GM23338 (cell line): Measurements from ENCODE around the gene EGF. TPM values are rescaled to one million over a fixed set of nuclear protein-coding genes. Genes with fewer than 3 reads are reported as not detected.
"Not testable (repeated sequence)": the region's sequence is repeated elsewhere in the genome, so short reads cannot be mapped to it uniquely, and the experiment has no call there.

Experiments used
- ATAC-seq: fragments of 200-7000 bp; cut with Tn5 transposase; 3 replicates; pipeline ENCODE4 v1.9.1; 2020
- DNase-seq: peaks from one replicate; pipeline ENCODE4 v3.0.0-alpha.2; 2015; ENCODE audit warnings: low spot score
- H2AFZ ChIP-seq: fragments of 200-600 bp; sonication (generic); 2 replicates; pipeline ENCODE4 v1.8.0; 2016; ENCODE audit warnings: antibody characterized with exemption, mild to moderate bottlenecking, moderate library complexity
- H3F3A ChIP-seq: fragments of 200-600 bp; sonication (generic); replicated peaks from 2 replicates; pipeline ENCODE4 v1.8.0; 2017; ENCODE audit warnings: antibody characterized with exemption, mixed run types, low read depth
- H3K27ac ChIP-seq: fragments of 200-600 bp; sonication (generic); 2 replicates; pipeline ENCODE4 v1.6.1; 2016; ENCODE audit warnings: low read depth
- H3K27me3 ChIP-seq: fragments of 200-600 bp; sonication (generic); 2 replicates; pipeline ENCODE4 v1.8.0; 2016; ENCODE audit warnings: mild to moderate bottlenecking, mixed run types, moderate library complexity; ENCODE audit not compliant: insufficient read depth
- H3K36me3 ChIP-seq: fragments of 200-600 bp; sonication (generic); 2 replicates; pipeline ENCODE4 v1.8.0; 2016; ENCODE audit warnings: mild to moderate bottlenecking; ENCODE audit not compliant: insufficient read depth
- H3K4me1 ChIP-seq: fragments of 200-600 bp; sonication (generic); 2 replicates; pipeline ENCODE4 v1.8.0; 2016; ENCODE audit warnings: mild to moderate bottlenecking, moderate library complexity; ENCODE audit not compliant: insufficient read depth
- H3K4me2 ChIP-seq: fragments of 200-600 bp; sonication (generic); 2 replicates; pipeline ENCODE4 v1.7.1; 2017; ENCODE audit warnings: mixed run types
- H3K4me3 ChIP-seq: fragments of 200-600 bp; sonication (generic); 2 replicates; pipeline ENCODE4 v1.6.1; 2016; ENCODE audit warnings: mixed run types
- H3K79me2 ChIP-seq: fragments of 200-600 bp; sonication (generic); replicated peaks from 2 replicates; pipeline ENCODE4 v1.8.0; 2017; ENCODE audit warnings: mild to moderate bottlenecking; ENCODE audit not compliant: insufficient read depth
- H3K9me2 ChIP-seq: fragments of 200-600 bp; sonication (generic); 2 replicates; pipeline ENCODE4 v1.8.0; 2017; ENCODE audit not compliant: insufficient read depth
- H4K20me1 ChIP-seq: fragments of 200-600 bp; sonication (generic); replicated peaks from 2 replicates; pipeline ENCODE4 v1.8.0; 2017; ENCODE audit warnings: mild to moderate bottlenecking; ENCODE audit not compliant: insufficient read depth
- H3K27ac Mint-ChIP-seq: 2 replicates; pipeline ENCODE4 v1.8.0; 2020; ENCODE audit warnings: inconsistent platforms, mild to moderate bottlenecking, moderate library complexity, mixed read lengths
- H3K27me3 Mint-ChIP-seq: 3 replicates; pipeline ENCODE4 v1.8.0; 2022; ENCODE audit warnings: low read depth, mild to moderate bottlenecking, moderate library complexity, mixed read lengths, inconsistent platforms; ENCODE audit not compliant: insufficient read depth, poor library complexity
- H3K36me3 Mint-ChIP-seq: 3 replicates; pipeline ENCODE4 v1.8.0; 2021; ENCODE audit warnings: low read depth, mild to moderate bottlenecking, inconsistent platforms, moderate library complexity, mixed read lengths
- H3K4me1 Mint-ChIP-seq: 3 replicates; pipeline ENCODE4 v1.8.0; 2020; ENCODE audit warnings: mild to moderate bottlenecking, inconsistent platforms, mixed read lengths
- H3K4me3 Mint-ChIP-seq: 3 replicates; pipeline ENCODE4 v1.8.0; 2021; ENCODE audit warnings: moderate library complexity, mild to moderate bottlenecking, inconsistent platforms, mixed read lengths
- H3K9me3 Mint-ChIP-seq: 3 replicates; pipeline ENCODE4 v1.8.0; 2020; ENCODE audit warnings: moderate library complexity, mild to moderate bottlenecking, inconsistent platforms, mixed read lengths
- CREB1 ChIP-seq: fragments of 250-450 bp; sonication (Bioruptor Pico); IDR thresholded peaks from 2 replicates; pipeline ENCODE4 v1.5.0; 2020; ENCODE audit warnings: low read depth, mild to moderate bottlenecking, moderate library complexity
- ETS1 ChIP-seq: IDR thresholded peaks from 2 replicates; pipeline ENCODE4 v1.6.1; 2016; ENCODE audit warnings: antibody characterized with exemption
- ZNF114 ChIP-seq: fragments of 250-450 bp; sonication (Bioruptor Pico); IDR thresholded peaks from 2 replicates; pipeline ENCODE4 v1.5.0; 2020; ENCODE audit warnings: mild to moderate bottlenecking, moderate library complexity
- ZNF462 ChIP-seq: fragments of 250-450 bp; sonication (Bioruptor Pico); IDR thresholded peaks from 2 replicates; pipeline ENCODE4 v1.5.0; 2020; ENCODE audit warnings: mild to moderate bottlenecking, moderate library complexity
- polyA plus RNA-seq: library from polyadenylated mRNA; unstranded; fragments of >200 nt; fragmentation: Nextera tagmentation; extraction: Ambion mirVana; gene quantifications from 2 replicates; pipeline ENCODE4 v1.2.1, GENCODE V29; 2016
- total RNA-seq: library from RNA; depleted of rRNA; stranded (reverse); fragments of >200 nt; shearing (Covaris generic); gene quantifications from 2 replicates; pipeline ENCODE4 v1.2.3, GENCODE V29; 2014

EGF gene
- total and polyA plus RNA-seq, 2 experiments from 2014 or later: 1.4 to 3.0 TPM

- TF ChIP-seq ZNF462 (CRISPR knock-in tag) (no peak), CREB1 (CRISPR knock-in tag) (no peak), ZNF114 (CRISPR knock-in tag) (no peak), ETS1 (no peak)
Observed at GRCh38 chr4:109931318-109931717, 18.6 kb downstream of the EGF start (continued).

- not testable (repeated sequence) for H3K4me1 Mint-ChIP-seq, H4K20me1 ChIP-seq, H3K36me3 Mint-ChIP-seq, H3K27ac ChIP-seq, H3F3A ChIP-seq, H3K9me3 Mint-ChIP-seq, H3K27me3 Mint-ChIP-seq, H2AFZ ChIP-seq, H3K9me2 ChIP-seq, H3K4me1 ChIP-seq, H3K36me3 ChIP-seq, H3K4me3 Mint-ChIP-seq, DNase-seq, H3K4me3 ChIP-seq, ATAC-seq, H3K4me2 ChIP-seq, H3K27me3 ChIP-seq, H3K27ac Mint-ChIP-seq, H3K79me2 ChIP-seq
Observed at GRCh38 chr4:109937352-109937751, 24.7 kb downstream of the EGF start.
